Measurements from ENCODE around the gene E2F7. TPM values are rescaled to one million over a fixed set of nuclear protein-coding genes. Genes with fewer than 3 reads are reported as not detected.

E2F7 gene
- total and polyA plus RNA-seq, 2 of the 13 experiments (the other 11 are each of a cell fraction or from before 2014, with no cell fraction given) = 1.7 to 7.3 TPM

- Histone ChIP-seq H3K4me2 (ENCODE audit: low read depth, low read length) (no peak overlapping the region), H3K36me3 (replicated peaks in 1 of 2; ENCODE audit: control insufficient read depth in 1 of 2, insufficient read depth in 2 of 2, low read length in 2 of 2) (no peaks in the 10 kb centered on the region), H3K79me2 (ENCODE audit: insufficient read depth, low read length) (no peaks in the 10 kb centered on the region), H2AFZ (ENCODE audit: low read length) (no peak overlapping the region), H3K9me3 (ENCODE audit: low read length) (no peaks in the 10 kb centered on the region), H3K9ac (ENCODE audit: insufficient read depth, low read depth, low read length) (no peak overlapping the region), H3K4me3 (replicated peaks in 1 of 3; ENCODE audit: insufficient read depth in 1 of 3, low read depth in 2 of 3, low read length in 3 of 3) (no peak overlapping the region), H3K27ac (ENCODE audit: extremely low read length, insufficient read depth, low read length) (no peak overlapping the region), H3K27me3 (ENCODE audit: control insufficient read depth in 1 of 2, insufficient read depth in 2 of 2, low read length in 2 of 2) (no peaks in the 10 kb centered on the region), H4K20me1 (ENCODE audit: insufficient read depth, low read length) (no peaks in the 10 kb centered on the region), H3K4me1 (ENCODE audit: insufficient read depth, low read length) (no peaks in the 10 kb centered on the region)
- CTCF ChIA-PET (ENCODE audit: low intra/inter-chr PET ratio, low total read pairs) = no interaction called here
- POLR2A ChIA-PET = no interaction called here
- no peak for FAIRE-seq
- no peak for ATAC-seq
- no TSS peak for BruUV-seq (replicated peaks)
- no peak for DNase-seq (ENCODE audit: low spot score)
- intact Hi-C loops (cut with micrococcal nuclease; ENCODE audit: unreplicated experiment) = no loop called here
- 0% methylated on average over 1 of the region's 1 CpG for WGBS (ENCODE audit: low lambda C conversion rate)
- in situ Hi-C loops (cut with HindIII; ENCODE audit: extremely low pct_ligation_motif_present, low pct_unique_long_range_greater_than_20kb) = no loop called here
- TF ChIP-seq MEIS1 (CRISPR knock-in tag; IDR thresholded peaks at IDR 0.05; ENCODE audit: borderline replicate concordance) (no peak), KDM5A (IDR thresholded peaks at IDR 0.05; ENCODE audit: borderline replicate concordance, low read length) (no peak), ZBTB33 (CRISPR knock-in tag; IDR thresholded peaks at IDR 0.05) (no peak), SP1 (IDR thresholded peaks at IDR 0.05) (no peak), SP1 (CRISPR knock-in tag; IDR thresholded peaks at IDR 0.05) (no peak), ZBTB44 (CRISPR knock-in tag; IDR thresholded peaks at IDR 0.05) (no peak), MLXIP (CRISPR knock-in tag; IDR thresholded peaks at IDR 0.05; ENCODE audit: borderline replicate concordance) (no peak), GMEB2 (CRISPR knock-in tag; IDR thresholded peaks at IDR 0.05; ENCODE audit: low read depth) (no peak), ZNF484 (CRISPR knock-in tag; IDR thresholded peaks at IDR 0.05; ENCODE audit: borderline replicate concordance, low read depth) (no peak), SIN3B (IDR thresholded peaks at IDR 0.05; ENCODE audit: low read length) (no peak), ZNF34 (CRISPR knock-in tag; IDR thresholded peaks at IDR 0.05; ENCODE audit: borderline replicate concordance) (no peak), DR1 (CRISPR knock-in tag; IDR thresholded peaks at IDR 0.05) (no peak), CEBPZ (IDR thresholded peaks at IDR 0.05; ENCODE audit: low read length) (no peak)
These were observed 43.3 kb upstream of the E2F7 start for GRCh38 chr12:77108707-77109106.
